ENCODE results near the gene GGA3.

- TF ChIP-seq CTCF (IDR thresholded peaks at IDR 0.05; ENCODE audit: low read depth, low read length, missing input control): no peak
- no peak for TF ChIP-seq REST (IDR thresholded peaks at IDR 0.05)
- TF ChIP-seq GABPA (IDR thresholded peaks at IDR 0.05 in 1 of 2, conservative IDR thresholded peaks at IDR 0.05 in 1 of 2): no peak
- TF ChIP-seq, protein P1, sequence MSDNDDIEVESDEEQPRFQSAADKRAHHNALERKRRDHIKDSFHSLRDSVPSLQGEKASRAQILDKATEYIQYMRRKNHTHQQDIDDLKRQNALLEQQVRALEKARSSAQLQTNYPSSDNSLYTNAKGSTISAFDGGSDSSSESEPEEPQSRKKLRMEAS (IDR thresholded peaks at IDR 0.05): no peak
- TF ChIP-seq SP1 (IDR thresholded peaks at IDR 0.05): no peak
- TF ChIP-seq TAF1 (conservative IDR thresholded peaks at IDR 0.05): no peak
- TF ChIP-seq ZBTB33 (IDR thresholded peaks at IDR 0.05): no peak
- TF ChIP-seq RAD21 (IDR thresholded peaks at IDR 0.05): no peak
- no peak for TF ChIP-seq YY1 (IDR thresholded peaks at IDR 0.05)
- TF ChIP-seq RXRA (IDR thresholded peaks at IDR 0.05): no peak
- TF ChIP-seq EGR1 (IDR thresholded peaks at IDR 0.05; ENCODE audit: low read depth in 2 of 2): no peak
- no peak for TF ChIP-seq NR2F2 (IDR thresholded peaks at IDR 0.05)
Measured at GRCh38 chr17:75227729-75228128, 33.7 kb downstream of the GGA3 start.

All from liver (tissue), 3 donors.